H1 (cell line): ENCODE measurements around the gene RS1. TPM values are rescaled to one million over a fixed set of nuclear protein-coding genes. Genes with fewer than 3 reads are reported as not detected.

Experiments used
- CTCF ChIA-PET: fragments of 300-600 bp; sonication (Branson Sonifier 250); formaldehyde crosslinking; loops from one replicate; lab custom pipeline; 2021; ENCODE audit not compliant: partially characterized antibody; lab: Charles Lee
- POLR2A ChIA-PET: fragments of 300-600 bp; sonication (Branson Sonifier 250); formaldehyde crosslinking; loops from one replicate; lab custom pipeline; 2021; ENCODE audit warnings: inconsistent platforms; ENCODE audit not compliant: partially characterized antibody; lab: Charles Lee
- DNase-seq, 2 experiments: peaks; one replicate each; pipeline versions ENCODE4 v3.0.0 to v3.0.0-alpha.2; 2010 to 2022; ENCODE audit warnings: low spot score in 2 of 2, low read depth in 1 of 2, mixed read lengths in 1 of 2
- FAIRE-seq: peaks from 2 replicates; lab custom pipeline; 2011; peaks lifted over from hg19 to GRCh38; lab: Jason Lieb, UNC
- H2AFZ ChIP-seq: 2 replicates; pipeline ENCODE4 v1.8.1; 2012; ENCODE audit warnings: low read length, inconsistent platforms
- H2AK5ac ChIP-seq: 2 replicates; pipeline ENCODE4 v1.6.1; 2013; ENCODE audit warnings: low read depth, low read length
- H2BK120ac ChIP-seq: replicated peaks from 2 replicates; pipeline ENCODE3; 2013; ENCODE audit warnings: low read depth, low read length, inconsistent platforms
- H2BK12ac ChIP-seq: 2 replicates; pipeline ENCODE4 v1.6.1; 2013; ENCODE audit warnings: low read depth, low read length
- H2BK15ac ChIP-seq: 2 replicates; pipeline ENCODE4 v1.6.1; 2013; ENCODE audit warnings: low read length
- H2BK20ac ChIP-seq: 2 replicates; pipeline ENCODE4 v1.6.1; 2013; ENCODE audit warnings: low read length
- H2BK5ac ChIP-seq: 2 replicates; pipeline ENCODE4 v1.6.1; 2013; ENCODE audit warnings: low read depth, low read length
- H3K14ac ChIP-seq: 2 replicates; pipeline ENCODE4 v1.6.1; 2013; ENCODE audit warnings: inconsistent platforms; ENCODE audit not compliant: insufficient read length
- H3K18ac ChIP-seq: 2 replicates; pipeline ENCODE4 v1.6.1; 2013; ENCODE audit warnings: low read length; ENCODE audit errors: extremely low read depth
- H3K23ac ChIP-seq: 2 replicates; pipeline ENCODE4 v1.6.1; 2013; ENCODE audit warnings: inconsistent platforms; ENCODE audit not compliant: insufficient read length
- H3K23me2 ChIP-seq: 2 replicates; pipeline ENCODE4 v1.6.1; 2013; ENCODE audit warnings: low read depth, low read length
- H3K27ac ChIP-seq: 2 replicates; pipeline ENCODE4 v1.6.1; 2011; ENCODE audit warnings: low read depth, low read length, inconsistent platforms
- H3K27me3 ChIP-seq, 4 experiments: replicated peaks in 1 of 4; 1 replicate in 1 of 4; 2 replicates in 3 of 4; pipeline versions ENCODE4 v1.6.1 to v1.8.1; 2011 to 2013; ENCODE audit warnings: low read length in 3 of 4, mild to moderate bottlenecking in 3 of 4, inconsistent platforms in 2 of 4, mixed read lengths in 2 of 4, moderate library complexity in 1 of 4; ENCODE audit not compliant: control insufficient read depth in 3 of 4, insufficient read depth in 3 of 4; ENCODE audit errors: extremely low read depth in 1 of 4
- H3K36me3 ChIP-seq, 4 experiments: 2 replicates each; pipeline versions ENCODE4 v1.6.1 to v1.8.1; 2011 to 2013; ENCODE audit warnings: mild to moderate bottlenecking in 4 of 4, low read length in 3 of 4, moderate library complexity in 2 of 4, control low read depth in 1 of 4, inconsistent platforms in 1 of 4; ENCODE audit not compliant: insufficient read depth in 4 of 4, control insufficient read depth in 2 of 4
- H3K4ac ChIP-seq: replicated peaks from 2 replicates; pipeline ENCODE3; 2013; ENCODE audit warnings: low read length, low read depth, mixed read lengths, inconsistent platforms; ENCODE audit not compliant: insufficient read length
- H3K4me1 ChIP-seq, 4 experiments: replicated peaks in 1 of 4; 1 replicate in 1 of 4; 2 replicates in 3 of 4; pipeline versions ENCODE4 v1.6.1 to v1.8.1; 2011 to 2013; ENCODE audit warnings: low read length in 3 of 4, inconsistent platforms in 2 of 4, mixed read lengths in 1 of 4; ENCODE audit not compliant: insufficient read depth in 4 of 4, control insufficient read depth in 3 of 4
- H3K4me2 ChIP-seq, 2 experiments: 2 replicates each; pipeline versions ENCODE4 v1.6.1 to v1.8.1; 2011 to 2013; ENCODE audit warnings: low read depth in 2 of 2, low read length in 2 of 2, control low read depth in 1 of 2, inconsistent platforms in 1 of 2, mild to moderate bottlenecking in 1 of 2; ENCODE audit not compliant: insufficient read depth in 1 of 2
- H3K4me3 ChIP-seq, 4 experiments: fragments of 200-600, 300-600 bp in 1 of 4; sonication (generic), shearing (Covaris generic), sonication (Bioruptor Twin) in 1 of 4; 2 replicates each; pipeline versions ENCODE4 v1.5.1 to v1.8.1; 2011 to 2016; ENCODE audit warnings: low read length in 4 of 4, low read depth in 3 of 4, control low read depth in 2 of 4, inconsistent platforms in 2 of 4, mild to moderate bottlenecking in 2 of 4, mixed read lengths in 1 of 4, moderate library complexity in 1 of 4; ENCODE audit not compliant: insufficient read depth in 2 of 4; ENCODE audit errors: extremely low read depth in 1 of 4
- H3K56ac ChIP-seq: replicated peaks from 2 replicates; pipeline ENCODE3; 2013; ENCODE audit warnings: low read depth, mild to moderate bottlenecking, mixed read lengths, low read length, inconsistent platforms; ENCODE audit not compliant: insufficient read length
- H3K79me1 ChIP-seq: 2 replicates; pipeline ENCODE4 v1.6.1; 2013; ENCODE audit warnings: low read depth, low read length, control low read depth
- H3K79me2 ChIP-seq, 2 experiments: 2 replicates each; pipeline versions ENCODE4 v1.6.1 to v1.8.1; 2012 to 2013; ENCODE audit warnings: low read length in 2 of 2, mild to moderate bottlenecking in 2 of 2, inconsistent platforms in 1 of 2; ENCODE audit not compliant: insufficient read depth in 2 of 2, control insufficient read depth in 1 of 2
- H3K9ac ChIP-seq, 4 experiments: replicated peaks in 1 of 4; 1 replicate in 1 of 4; 2 replicates in 3 of 4; pipeline versions ENCODE4 v1.6.1 to v1.8.1; 2011 to 2013; ENCODE audit warnings: low read depth in 3 of 4, low read length in 3 of 4, control low read depth in 2 of 4, mild to moderate bottlenecking in 2 of 4, moderate library complexity in 2 of 4, inconsistent platforms in 1 of 4; ENCODE audit errors: extremely low read depth in 1 of 4
- H3K9me3 ChIP-seq, 2 experiments: 2 replicates each; pipeline versions ENCODE4 v1.6.1 to v1.8.1; 2012 to 2013; ENCODE audit warnings: mild to moderate bottlenecking in 2 of 2, moderate library complexity in 2 of 2, control low read depth in 1 of 2, inconsistent platforms in 1 of 2, low read depth in 1 of 2, low read length in 1 of 2, mixed read lengths in 1 of 2; ENCODE audit not compliant: insufficient read depth in 2 of 2
- H4K20me1 ChIP-seq, 2 experiments: replicated peaks in 1 of 2; 2 replicates each; pipeline versions ENCODE3 to v1.8.1; 2011 to 2013; ENCODE audit warnings: inconsistent platforms in 2 of 2, low read length in 2 of 2, mild to moderate bottlenecking in 1 of 2; ENCODE audit not compliant: insufficient read depth in 2 of 2, control insufficient read depth in 1 of 2
- H4K5ac ChIP-seq: 2 replicates; pipeline ENCODE4 v1.6.1; 2013; ENCODE audit warnings: low read length, low read depth, mixed read lengths, inconsistent platforms; ENCODE audit not compliant: insufficient read length
- H4K8ac ChIP-seq: 2 replicates; pipeline ENCODE4 v1.8.0; 2013; ENCODE audit warnings: mild to moderate bottlenecking, moderate library complexity, low read length, inconsistent platforms; ENCODE audit not compliant: insufficient read depth; ENCODE audit errors: extremely low read depth
- H4K91ac ChIP-seq: replicated peaks from 2 replicates; pipeline ENCODE3; 2013; ENCODE audit warnings: low read length, mixed read lengths, inconsistent platforms; ENCODE audit not compliant: insufficient read length
- ASH2L ChIP-seq: fragments of 200-600, 300-600 bp; sonication (generic); IDR thresholded peaks from one replicate; pipeline ENCODE4 v1.7.1; 2017; ENCODE audit warnings: low read length
- BRCA1 ChIP-seq: IDR thresholded peaks from 2 replicates; pipeline ENCODE4 v1.6.1; 2012; ENCODE audit warnings: low read depth, low read length, improper control_type of control experiment
- CEBPB ChIP-seq: IDR thresholded peaks from 2 replicates; pipeline ENCODE4 v1.6.1; 2012; ENCODE audit warnings: low read depth, low read length
- CHD1 ChIP-seq: IDR thresholded peaks from 2 replicates; pipeline ENCODE4 v1.6.1; 2012; ENCODE audit warnings: low read depth, low read length, improper control_type of control experiment
- EZH2 ChIP-seq: fragments of 200-600 bp; sonication (generic); IDR thresholded peaks from 2 replicates; pipeline ENCODE4 v1.7.1; 2012; ENCODE audit warnings: low read depth, mild to moderate bottlenecking, moderate library complexity, low read length, inconsistent platforms; ENCODE audit not compliant: severe bottlenecking
- FOSL1 ChIP-seq: IDR thresholded peaks from 2 replicates; pipeline ENCODE4 v1.6.1; 2011; ENCODE audit warnings: mild to moderate bottlenecking, low read depth, low read length, moderate library complexity; ENCODE audit not compliant: insufficient read depth
- GTF2F1 ChIP-seq: IDR thresholded peaks from 2 replicates; pipeline ENCODE4 v1.6.1; 2012; ENCODE audit warnings: low read depth, low read length, improper control_type of control experiment, borderline replicate concordance
- KDM5A ChIP-seq: fragments of 200-600 bp; IDR thresholded peaks from 2 replicates; pipeline ENCODE4 v1.7.1; 2012; ENCODE audit warnings: mild to moderate bottlenecking, low read length, inconsistent platforms, mixed read lengths
- NANOG ChIP-seq: IDR thresholded peaks from 2 replicates; pipeline ENCODE4 v1.6.1; 2011; ENCODE audit warnings: low read length, low read depth, mild to moderate bottlenecking, inconsistent platforms; ENCODE audit not compliant: insufficient read depth, poor library complexity, severe bottlenecking
- PHF8 ChIP-seq: fragments of 200-600 bp; sonication (generic); conservative IDR thresholded peaks from 2 replicates; pipeline ENCODE4 v1.7.1; 2012; ENCODE audit warnings: low read depth, mild to moderate bottlenecking, inconsistent platforms, low read length, moderate library complexity
- POLR2A ChIP-seq, 2 experiments: IDR thresholded peaks; 1 replicate in 1 of 2; 2 replicates in 1 of 2; pipeline ENCODE4 v1.6.1; 2011; ENCODE audit warnings: low read depth in 2 of 2, low read length in 2 of 2, mild to moderate bottlenecking in 2 of 2; ENCODE audit errors: control extremely low read depth in 1 of 2
- POLR2AphosphoS5 ChIP-seq: IDR thresholded peaks from 2 replicates; pipeline ENCODE4 v1.6.1; 2011; ENCODE audit warnings: low read depth, low read length
- RBBP5 ChIP-seq: IDR thresholded peaks from 2 replicates; pipeline ENCODE4 v1.7.1; 2012; ENCODE audit warnings: low read depth, mild to moderate bottlenecking, inconsistent platforms, low read length, moderate library complexity, borderline replicate concordance
- SIX5 ChIP-seq: IDR thresholded peaks from 2 replicates; pipeline ENCODE4 v1.6.1; 2011; ENCODE audit warnings: mild to moderate bottlenecking, low read depth, low read length
- YY1 ChIP-seq: IDR thresholded peaks from 2 replicates; pipeline ENCODE4 v1.6.1; 2011; ENCODE audit warnings: low read depth, mild to moderate bottlenecking, low read length
- ZNF274 ChIP-seq: IDR thresholded peaks from 2 replicates; pipeline ENCODE4 v1.7.0; 2012; ENCODE audit warnings: low read length, borderline replicate concordance; ENCODE audit errors: extremely low read depth
- WGBS, 2 experiments: shearing (Covaris generic) in 1 of 2; methylation state at CpG; one replicate each; pipeline versions ENCODE4 v1.1.6 to v1.1.7; 2013 to 2015; ENCODE audit warnings: low lambda C conversion rate in 2 of 2, mixed read lengths in 2 of 2, inconsistent platforms in 1 of 2, low coverage in 1 of 2, missing lambda C conversion rate in 1 of 2; ENCODE audit not compliant: insufficient replicate concordance in 2 of 2, insufficient coverage in 1 of 2, insufficient read length in 1 of 2; ENCODE audit errors: extremely low coverage in 1 of 2, missing lambda C conversion rate in 1 of 2; 5-methylcytosine and 5-hydroxymethylcytosine counted together
- polyA plus RNA-seq, 7 experiments: library from polyadenylated mRNA; depleted of rRNA in 3 of 7; stranded (reverse) in 5 of 7; unstranded in 2 of 7; fragments of >200 nt in 5 of 7; fragments of 200-250 nt in 2 of 7; gene quantifications; 1 replicate in 5 of 7; 2 replicates in 1 of 7; 4 replicates in 1 of 7; pipeline versions ENCODE4 v1.2.1 to v1.2.3, GENCODE V29; 2011 to 2013; ENCODE audit warnings: missing spikeins in 2 of 7, mixed read lengths in 2 of 7
- total RNA-seq: library from RNA; stranded (reverse); fragmentation: NEBNext Ultra II Directional; extraction: Animal tissue kit (Norgen Biotek cat#: 25700); gene quantifications from 2 replicates; pipeline ENCODE4 v1.2.1, GENCODE V29; 2021

The RS1 gene
- total and polyA plus RNA-seq, 2 of the 8 experiments (the other 6 are each of a cell fraction or from before 2014, with no cell fraction given) = 0.03 TPM; not detected in 1

DNA sequence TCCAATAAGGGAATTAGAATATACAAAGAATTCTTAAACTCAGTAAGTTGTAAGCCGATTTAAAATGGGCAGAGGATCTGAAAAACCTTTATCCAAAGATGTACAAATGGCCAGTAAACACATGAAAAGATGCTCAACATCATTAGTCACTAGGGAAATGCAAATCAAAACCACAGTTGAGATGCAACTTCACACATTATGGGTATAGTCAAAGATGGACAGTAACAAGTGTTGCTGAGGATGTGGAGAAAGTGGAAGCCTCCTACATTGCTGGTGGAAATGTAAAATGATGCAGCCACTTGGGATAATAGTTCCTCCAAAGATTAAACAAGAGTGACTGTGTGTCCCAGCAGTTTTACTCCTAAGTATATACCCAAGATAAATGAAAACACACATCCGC, 32.6 kb downstream of the RS1 start:
- Histone ChIP-seq H3K79me2 (no peaks in the 10 kb centered on the region), H2AFZ (no peak overlapping the region), H3K9ac (no peak overlapping the region), H3K4me1 (peaks cover 0 to 5% (median 0%) of the 10 kb centered on the region in 4 experiments; a peak in 2 of 7 replicates), H4K5ac (no peak overlapping the region), H4K20me1 (no peaks in the 10 kb centered on the region), H3K18ac (no peak overlapping the region), H3K56ac (no peak overlapping the region), H3K4me3 (no peak overlapping the region), H2BK20ac (no peak overlapping the region), H2BK120ac (no peak overlapping the region), H2BK5ac (no peak overlapping the region), H3K36me3 (peaks cover 0 to 2% (median 1%) of the 10 kb centered on the region in 4 experiments; a peak in 3 of 8 replicates), H3K23ac (no peak overlapping the region), H2BK12ac (no peak overlapping the region), H3K4ac (no peak overlapping the region), H2AK5ac (no peak overlapping the region), H3K79me1 (no peaks in the 10 kb centered on the region), H3K27ac (no peak overlapping the region), H3K27me3 (no peaks in the 10 kb centered on the region), H3K4me2 (no peak overlapping the region), H4K91ac (no peak overlapping the region), H3K14ac (no peak overlapping the region), H2BK15ac (no peak overlapping the region), H3K9me3 (no peaks in the 10 kb centered on the region), H4K8ac (no peak overlapping the region), H3K23me2 (no peaks in the 10 kb centered on the region)
- ChIA-PET CTCF (no interaction called here), POLR2A (no interaction called here)
- FAIRE-seq (no peak), DNase-seq (no peak)
- 79% methylated on average over 2 of the region's 2 CpGs; no CpG with 5 or more reads in 1 of the 2 experiments for WGBS, 2 experiments
- TF ChIP-seq SIX5 (no peak), ZNF274 (no peak), EZH2 (no peak), NANOG (no peak), CHD1 (no peak), ASH2L (no peak), POLR2A (IDR thresholded peaks at IDR 0.05; ENCODE audit: control extremely low read depth in 1 of 2, low read depth in 2 of 2, low read length in 2 of 2) (no peak), PHF8 (no peak), FOSL1 (no peak), GTF2F1 (no peak), POLR2AphosphoS5 (no peak), BRCA1 (no peak), RBBP5 (no peak), YY1 (no peak), KDM5A (no peak), CEBPB (no peak)
